ENCODE results near the gene COPS2.

COPS2 gene

DNA sequence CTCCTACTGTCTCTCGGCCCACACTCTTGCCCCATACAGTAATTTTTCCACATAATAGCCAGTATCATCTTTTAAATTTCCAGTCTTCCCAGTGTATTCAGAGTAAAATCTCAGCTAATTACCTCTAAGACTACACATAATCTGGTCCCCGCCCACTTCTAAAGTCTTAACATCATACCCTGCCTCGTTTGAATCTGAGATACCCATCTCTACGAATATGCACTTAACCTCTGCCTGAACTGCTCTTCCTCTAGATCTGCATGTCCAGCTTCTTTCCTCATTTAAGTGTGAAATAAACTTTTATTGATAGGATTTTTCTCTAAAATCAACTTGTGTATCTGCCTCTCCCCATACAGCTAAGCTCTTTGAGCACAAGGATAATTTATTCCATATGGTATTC, 34.6 kb downstream of the COPS2 start:
- no peak for DNase-seq (ENCODE audit: extremely low spot score)
- POLR2A ChIA-PET = no interaction called here
- TF ChIP-seq, protein P1, sequence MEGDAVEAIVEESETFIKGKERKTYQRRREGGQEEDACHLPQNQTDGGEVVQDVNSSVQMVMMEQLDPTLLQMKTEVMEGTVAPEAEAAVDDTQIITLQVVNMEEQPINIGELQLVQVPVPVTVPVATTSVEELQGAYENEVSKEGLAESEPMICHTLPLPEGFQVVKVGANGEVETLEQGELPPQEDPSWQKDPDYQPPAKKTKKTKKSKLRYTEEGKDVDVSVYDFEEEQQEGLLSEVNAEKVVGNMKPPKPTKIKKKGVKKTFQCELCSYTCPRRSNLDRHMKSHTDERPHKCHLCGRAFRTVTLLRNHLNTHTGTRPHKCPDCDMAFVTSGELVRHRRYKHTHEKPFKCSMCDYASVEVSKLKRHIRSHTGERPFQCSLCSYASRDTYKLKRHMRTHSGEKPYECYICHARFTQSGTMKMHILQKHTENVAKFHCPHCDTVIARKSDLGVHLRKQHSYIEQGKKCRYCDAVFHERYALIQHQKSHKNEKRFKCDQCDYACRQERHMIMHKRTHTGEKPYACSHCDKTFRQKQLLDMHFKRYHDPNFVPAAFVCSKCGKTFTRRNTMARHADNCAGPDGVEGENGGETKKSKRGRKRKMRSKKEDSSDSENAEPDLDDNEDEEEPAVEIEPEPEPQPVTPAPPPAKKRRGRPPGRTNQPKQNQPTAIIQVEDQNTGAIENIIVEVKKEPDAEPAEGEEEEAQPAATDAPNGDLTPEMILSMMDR (IDR thresholded peaks at IDR 0.05; ENCODE audit: control extremely low read depth, extremely low read depth, low read depth, missing control alignments) = no peak
- CTCF ChIA-PET = interaction anchor here (1.0 to 1.4 kb wide), 3 partner anchors 15 to 261 kb away, joined by 3 to 4 read pairs (median 4); no protein-coding TSS in a partner anchor

DNA sequence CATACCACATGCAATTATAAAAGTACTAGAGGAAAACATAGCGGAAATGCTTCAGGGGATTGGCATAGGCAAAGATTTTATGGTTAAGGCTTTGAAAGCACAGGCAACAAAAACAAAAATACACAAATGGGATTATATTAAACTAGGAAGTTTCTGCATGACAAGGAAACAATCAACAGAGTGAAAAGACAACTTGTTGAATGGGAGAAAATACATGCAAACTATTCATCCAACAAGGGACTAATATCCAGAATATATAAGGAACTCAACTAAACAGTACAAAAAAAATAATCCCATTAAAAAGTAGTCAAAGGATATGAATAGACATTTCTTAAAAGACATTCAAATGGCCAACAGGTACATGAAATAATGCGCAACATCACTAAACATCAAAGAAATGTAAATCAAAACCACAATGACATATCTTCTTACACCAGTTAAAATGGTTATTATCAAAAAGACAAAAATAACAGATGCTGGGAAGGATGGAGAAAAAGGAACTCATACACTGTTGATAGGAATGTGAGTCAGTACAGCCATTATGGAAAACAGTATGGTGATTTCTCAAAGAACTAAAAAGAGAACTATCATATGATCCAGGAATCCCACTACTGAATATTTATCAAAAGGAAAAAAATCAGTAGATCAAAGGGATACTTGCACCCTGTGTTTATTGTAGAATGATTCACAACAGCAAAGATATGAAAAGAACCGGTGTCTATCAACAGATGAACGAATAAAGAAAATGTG, 39.1 kb downstream of the COPS2 start:
- no peak for DNase-seq (ENCODE audit: extremely low spot score)
- ChIA-PET CTCF (no interaction called here), POLR2A (no interaction called here)
- TF ChIP-seq, protein P1 (IDR thresholded peaks at IDR 0.05; ENCODE audit: control extremely low read depth, extremely low read depth, low read depth, missing control alignments) = no peak

GRCh38 chr15:49115062-49115461, 40.3 kb downstream of the COPS2 start:
- DNase-seq (ENCODE audit: extremely low spot score) = no peak
- CTCF ChIA-PET = no interaction called here
- POLR2A ChIA-PET = no interaction called here
- TF ChIP-seq, protein P1 (IDR thresholded peaks at IDR 0.05; ENCODE audit: control extremely low read depth, extremely low read depth, low read depth, missing control alignments) = no peak

DNA sequence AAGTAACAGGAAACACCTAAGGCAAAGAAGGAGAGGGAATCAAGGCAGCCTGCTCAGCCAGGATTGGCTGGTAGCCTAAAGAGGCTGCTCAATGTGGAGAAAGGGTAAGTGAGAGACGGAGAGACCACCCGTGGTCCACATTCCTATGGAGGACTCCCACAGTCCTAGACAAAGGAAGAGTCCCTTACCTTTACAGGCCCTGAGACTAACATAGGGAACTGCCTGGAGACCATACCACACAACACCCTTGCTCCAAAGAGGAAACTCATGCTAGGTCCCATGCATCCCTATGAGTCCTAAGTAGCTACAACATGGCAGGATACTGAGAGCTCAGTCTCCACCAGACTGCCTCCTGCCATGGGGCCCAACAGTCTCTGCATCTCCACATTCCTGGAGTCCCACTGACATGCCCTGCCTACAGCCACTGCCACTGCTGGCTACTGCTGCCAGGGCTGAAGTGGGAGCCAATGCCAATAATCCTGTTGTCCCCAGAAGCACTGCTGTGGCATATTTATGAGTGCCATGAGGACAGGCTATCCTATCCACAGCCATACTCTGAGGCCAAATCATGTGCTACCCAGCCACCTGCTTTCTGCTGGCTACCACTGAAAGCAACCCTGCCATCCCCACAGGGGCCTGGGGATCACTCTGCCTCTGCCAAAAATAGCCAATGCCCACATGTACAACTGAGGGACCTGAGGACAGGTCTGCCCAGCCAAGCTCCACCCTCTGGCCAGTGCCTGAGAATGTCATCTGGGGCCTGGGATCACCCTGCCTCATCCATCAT, 45.0 kb downstream of the COPS2 start:
- TF ChIP-seq, protein P1 (IDR thresholded peaks at IDR 0.05; ENCODE audit: control extremely low read depth, extremely low read depth, low read depth, missing control alignments) = no peak
- POLR2A ChIA-PET = no interaction called here

GRCh38 chr15:49103002-49103401, 52.4 kb downstream of the COPS2 start:
- DNase-seq (ENCODE audit: extremely low spot score) = no peak

More for the DNA sequence above, 45.0 kb downstream of the COPS2 start:
- DNase-seq (ENCODE audit: extremely low spot score) = no peak
- CTCF ChIA-PET = interaction anchor here (0.6 kb wide), 1 partner anchor 51 kb away, joined by 3 read pairs; no protein-coding TSS in a partner anchor

GRCh38 chr15:49101536-49101935, 53.9 kb downstream of the COPS2 start:
- no peak for DNase-seq (ENCODE audit: extremely low spot score)
- POLR2A ChIA-PET = no interaction called here
- CTCF ChIA-PET = no interaction called here
- TF ChIP-seq, protein P1 (IDR thresholded peaks at IDR 0.05; ENCODE audit: control extremely low read depth, extremely low read depth, low read depth, missing control alignments) = no peak

More at GRCh38 chr15:49103002-49103401, 52.4 kb downstream of the COPS2 start:
- ChIA-PET POLR2A (no interaction called here), CTCF (interaction anchor here (0.9 to 1.5 kb wide), 3 partner anchors 8 to 42 kb away, joined by 3 read pairs; no protein-coding TSS in a partner anchor)
- TF ChIP-seq, protein P1 (IDR thresholded peaks at IDR 0.05; ENCODE audit: control extremely low read depth, extremely low read depth, low read depth, missing control alignments) = no peak

All from GM10248 (cell line).